DMS 273 (cell line): ENCODE data around the gene RUNX3.
A peak's percentile ranks its signal among the peaks of the same experiment; 100 is the strongest.

Experiments
- DNase-seq: peaks from one replicate; lab custom pipeline; 2025; ENCODE audit not compliant: unreplicated experiment; lab: John Stamatoyannopoulos, UW

The RUNX3 gene

GRCh38 chr1:24948079-24948827, 18.2 kb upstream of the RUNX3 start:
- no peak for DNase-seq

DNA sequence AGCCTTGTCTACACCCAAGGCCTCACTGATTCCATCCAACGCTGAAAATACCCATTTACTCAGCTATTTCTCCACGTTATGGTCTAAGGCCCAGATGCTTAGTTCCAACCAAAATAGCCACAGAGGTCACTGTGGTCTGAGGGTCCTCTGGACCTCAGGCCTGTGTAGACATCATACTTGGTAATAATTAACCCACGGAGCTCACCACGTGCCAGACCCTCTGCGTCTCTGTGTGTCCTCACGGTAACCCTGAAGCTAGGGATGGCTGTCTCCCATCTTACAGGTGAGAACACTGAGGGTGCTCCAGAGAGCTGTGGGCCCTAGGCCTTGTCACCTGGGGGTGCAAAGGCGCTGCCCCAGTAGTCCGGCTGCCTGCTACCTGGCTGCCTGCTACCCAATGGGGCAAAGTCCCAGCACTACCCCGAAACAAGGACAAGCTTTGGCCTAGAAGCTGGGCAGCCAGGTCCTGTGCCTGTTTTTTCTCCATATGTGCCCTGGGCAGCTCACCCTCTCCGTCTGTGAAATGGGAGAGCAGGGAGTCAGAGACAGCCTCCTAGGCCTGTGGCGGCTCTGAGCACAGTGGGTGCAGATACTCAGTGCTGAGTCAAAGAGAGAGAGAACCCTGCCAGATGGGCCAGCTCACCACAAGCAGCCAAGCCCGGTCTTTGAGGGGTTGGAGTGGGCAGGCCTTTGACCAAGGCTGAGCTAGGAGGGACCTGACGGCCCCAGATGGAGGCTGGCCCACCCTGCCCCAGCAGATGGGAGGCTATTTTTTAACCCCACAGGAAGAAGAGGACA, 17.0 kb upstream of the RUNX3 start:
- peak; percentile 17 for DNase-seq

DNA sequence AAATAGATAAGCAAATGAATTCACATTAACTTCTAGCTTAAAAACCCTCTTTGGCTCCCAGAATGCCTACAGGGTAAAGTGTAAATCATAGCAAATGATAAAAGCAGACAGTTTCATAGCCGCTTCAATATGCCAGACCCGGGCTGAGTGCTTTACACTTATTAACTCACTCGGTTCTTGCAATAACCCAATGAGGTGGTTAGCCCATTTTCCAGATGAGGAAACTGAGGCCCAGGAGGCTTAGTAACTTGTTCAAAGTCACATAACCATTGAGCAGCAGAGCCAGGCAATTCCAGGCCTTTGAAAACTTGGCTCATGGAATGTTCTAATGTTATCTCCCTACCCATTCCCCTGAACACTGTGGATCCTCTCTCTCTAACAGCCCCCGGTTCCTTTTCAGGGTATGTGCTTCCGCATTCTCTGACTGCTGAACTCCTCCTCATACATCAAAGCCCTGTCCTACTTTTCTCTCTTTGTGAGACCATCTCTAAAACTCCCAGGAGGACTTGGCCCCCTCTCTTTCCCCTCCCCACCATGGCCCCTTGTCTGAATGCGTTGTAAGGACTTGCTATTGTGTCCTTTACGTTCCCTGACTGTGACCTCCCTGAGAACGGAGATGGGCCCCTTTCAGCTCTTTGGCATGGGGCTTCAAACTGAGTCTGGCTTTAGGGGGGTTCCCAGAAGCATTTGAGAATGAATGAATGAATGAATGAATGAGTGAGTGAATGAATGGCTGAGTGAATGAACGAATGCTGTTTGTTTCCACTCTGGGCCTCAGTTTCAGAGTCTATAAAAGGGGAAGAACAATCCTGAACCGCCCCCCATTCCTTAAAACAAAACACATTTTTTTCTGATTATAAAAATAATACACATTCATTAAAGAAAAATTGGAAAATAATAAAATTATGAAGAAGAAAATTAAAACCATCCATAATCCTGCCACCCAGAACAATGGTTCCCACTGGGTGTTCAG, 15.6 kb upstream of the RUNX3 start:
- no peak for DNase-seq

- no peak for DNase-seq
Measured at GRCh38 chr1:24944318-24944717, 14.2 kb upstream of the RUNX3 start.

DNA sequence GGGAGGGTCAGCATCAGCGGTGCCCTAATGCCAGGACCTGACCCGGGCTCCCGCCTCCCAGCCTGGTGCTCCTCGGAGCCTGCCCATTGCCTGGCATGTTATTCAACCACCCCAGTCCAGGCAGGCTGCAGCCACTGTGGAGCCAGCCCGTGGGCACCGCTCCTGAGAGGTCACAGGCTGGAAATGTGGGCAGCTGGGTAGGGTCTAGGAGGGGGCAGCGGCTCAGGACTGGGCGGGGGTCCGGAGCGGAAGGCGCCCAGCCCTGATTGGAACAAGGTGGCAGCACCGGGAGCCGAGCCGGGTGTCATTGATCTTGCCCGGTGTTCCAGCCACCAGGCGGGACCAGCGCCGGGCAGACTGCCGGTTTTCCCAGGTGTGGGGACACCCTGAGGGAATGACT, 12.7 kb upstream of the RUNX3 start:
- DNase-seq = no peak

GRCh38 chr1:24941564-24941963, 11.5 kb upstream of the RUNX3 start:
- no peak for DNase-seq

DNA sequence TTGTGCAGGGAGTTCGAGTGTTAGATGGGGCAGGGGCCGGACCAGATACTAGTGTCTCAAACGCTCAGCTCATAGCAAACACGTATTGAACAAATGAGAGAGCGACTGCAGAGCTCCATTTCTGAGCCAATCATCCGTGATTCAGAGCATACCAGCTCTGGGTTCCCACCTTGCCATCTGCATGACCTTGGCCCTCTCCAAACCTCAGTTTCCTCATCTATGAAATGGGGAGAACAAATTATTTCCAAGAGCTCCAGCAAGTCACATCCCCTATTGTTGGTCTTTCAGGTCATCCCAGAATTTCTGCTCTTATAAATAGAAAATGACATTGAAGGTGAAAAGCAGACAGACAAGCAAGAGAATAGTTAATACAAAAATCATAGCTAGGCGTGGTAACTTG, 10.2 kb upstream of the RUNX3 start:
- no peak for DNase-seq

DNA sequence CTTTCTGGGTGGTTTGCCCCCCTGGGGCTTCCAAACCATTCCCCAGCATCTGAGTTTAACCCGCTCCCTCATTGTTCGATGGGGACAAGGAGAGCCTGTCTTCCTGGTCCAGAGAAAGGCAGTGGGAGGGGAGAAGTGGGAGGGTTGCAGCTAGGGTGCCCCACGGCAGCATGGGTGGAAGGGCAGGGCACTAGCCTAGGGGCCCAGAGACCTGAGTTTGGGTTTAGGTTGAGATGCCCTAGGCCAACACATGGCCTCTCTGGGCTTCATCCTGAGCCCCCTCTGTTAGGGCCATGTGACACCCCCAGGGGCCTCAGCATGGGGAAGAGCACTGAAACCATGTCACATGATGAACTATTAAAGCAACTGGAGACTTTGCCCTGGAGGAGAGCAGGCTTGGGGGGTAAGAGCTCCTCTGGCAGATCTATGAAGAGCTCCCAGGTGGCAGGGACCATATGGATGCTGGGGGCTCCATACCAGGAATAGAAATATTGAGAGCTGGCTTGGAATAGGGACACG, 9.7 kb upstream of the RUNX3 start:
- no peak for DNase-seq

DNA sequence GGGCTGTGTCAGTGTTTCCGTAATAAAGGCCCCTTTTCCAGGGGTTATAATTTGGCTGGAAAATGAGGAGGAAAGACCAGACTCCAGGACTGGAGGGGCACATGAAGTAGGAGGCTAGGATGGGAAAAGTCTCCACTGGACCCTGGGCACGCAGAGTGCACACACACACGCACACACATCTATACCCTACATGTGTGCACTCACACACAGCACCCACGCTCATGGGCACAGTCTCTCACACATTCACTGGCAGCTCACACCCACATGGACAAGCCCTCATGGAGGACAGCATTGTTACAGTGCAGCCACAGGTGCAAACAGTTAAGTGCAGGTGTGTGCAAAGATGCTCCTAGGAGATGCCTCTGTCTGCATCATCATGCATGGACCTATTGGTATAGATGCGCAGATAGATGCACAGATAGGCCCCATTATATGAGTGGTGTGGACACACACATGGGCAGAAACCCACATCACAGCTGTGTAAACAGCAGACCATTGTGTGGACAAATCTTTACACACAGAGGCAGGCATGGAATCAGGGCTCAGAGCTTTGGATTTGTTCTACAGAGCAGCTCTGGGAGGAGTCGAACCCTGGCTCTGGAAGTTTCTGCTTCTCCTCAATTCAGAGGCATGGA, 9.1 kb upstream of the RUNX3 start:
- DNase-seq = no peak

DNA sequence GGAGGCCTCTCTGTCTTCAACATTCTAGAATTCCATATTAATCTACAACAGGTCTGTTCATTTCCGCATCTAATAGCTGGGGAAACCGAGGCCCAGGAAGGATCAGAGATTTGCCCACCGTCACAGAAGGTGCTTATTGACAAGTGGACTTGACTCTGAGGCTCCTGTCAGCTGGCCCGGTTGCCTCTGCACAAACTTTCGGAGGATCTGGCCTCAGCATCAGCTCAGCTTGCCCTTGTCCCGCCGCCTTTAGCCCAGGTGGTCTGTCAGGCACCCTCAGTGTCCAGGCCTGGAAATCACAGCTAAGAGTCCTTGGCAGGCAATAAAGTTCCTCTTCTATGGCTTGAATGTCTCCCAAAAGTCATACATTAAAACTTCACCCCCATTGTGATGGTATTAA, 8.2 kb upstream of the RUNX3 start:
- DNase-seq = no peak

DNA sequence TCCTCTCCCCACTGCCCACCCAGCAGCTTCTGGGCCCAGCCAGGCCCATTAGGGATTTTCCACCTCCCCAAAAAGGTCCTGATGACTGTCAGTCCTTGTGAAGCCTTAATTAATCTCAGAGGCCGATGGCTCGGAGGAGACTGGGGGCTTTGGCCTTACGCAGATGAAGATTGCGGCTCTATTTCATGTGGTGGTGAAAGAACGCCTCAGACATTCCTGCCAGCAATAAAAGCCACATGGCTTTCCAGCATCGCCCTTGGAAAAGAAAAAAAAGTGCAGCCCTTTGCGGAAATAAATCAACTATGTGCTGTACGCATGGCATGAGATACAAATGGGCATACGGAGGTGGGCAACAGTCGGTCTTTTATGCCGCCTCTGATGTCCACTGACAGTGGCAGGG, 6.6 kb upstream of the RUNX3 start:
- DNase-seq = no peak

DNA sequence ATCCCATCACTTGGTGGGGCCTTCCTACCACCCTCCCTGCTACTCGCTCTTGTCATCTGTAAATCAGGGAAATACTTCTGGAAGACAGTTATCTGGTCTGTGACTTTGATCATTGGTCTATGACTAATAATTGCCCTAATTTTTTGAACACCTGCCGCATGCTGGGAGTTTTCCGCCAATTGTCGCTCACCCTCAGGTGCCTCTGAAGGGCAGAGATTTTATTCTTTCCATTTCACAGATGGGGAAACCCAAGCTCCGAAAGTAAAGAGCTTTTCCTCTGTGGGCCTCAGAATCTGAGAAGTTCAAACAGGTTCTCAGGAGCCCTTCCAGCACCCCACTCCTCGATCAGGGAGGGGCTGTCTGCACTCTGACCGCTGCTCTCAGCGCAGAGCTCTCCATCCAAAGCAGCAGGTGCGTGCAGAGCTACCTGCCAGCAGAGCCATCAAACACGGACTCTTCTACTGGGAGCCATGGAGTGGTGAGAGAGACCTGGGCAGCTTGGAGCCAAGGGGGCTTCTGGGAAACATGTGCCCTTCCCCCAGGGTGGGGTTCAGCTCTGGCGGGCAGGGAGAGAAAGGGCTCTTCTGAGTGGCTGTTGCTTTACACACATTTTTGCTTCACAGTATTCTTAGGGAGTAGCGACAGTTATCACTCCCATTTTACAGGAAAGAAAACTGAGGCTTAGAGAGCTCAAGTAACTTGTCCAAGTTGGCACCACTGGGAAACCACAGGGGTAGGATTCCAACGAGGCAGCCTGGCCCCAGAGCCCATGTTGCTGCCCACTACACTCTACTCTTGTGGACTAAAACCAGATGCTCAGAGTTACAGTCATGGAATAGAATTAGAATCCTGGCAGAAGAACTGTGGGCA, 5.8 kb upstream of the RUNX3 start:
- DNase-seq = no peak

DNA sequence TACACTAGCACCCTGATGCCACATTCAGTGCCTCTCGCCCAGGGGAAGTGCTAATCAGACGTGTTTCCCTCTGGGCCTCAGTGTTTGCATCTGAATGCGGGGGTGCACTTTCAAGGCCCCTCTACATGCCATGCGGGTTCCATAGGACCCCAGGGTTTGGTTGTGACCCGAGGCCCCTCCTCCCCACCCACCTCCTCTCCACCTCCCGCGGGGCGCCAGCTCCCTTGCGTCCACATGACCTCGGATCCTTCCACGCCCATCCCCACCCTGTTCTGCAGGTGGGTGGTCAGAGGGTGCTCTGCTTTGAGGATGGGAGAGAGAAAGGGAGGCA, 5.1 kb upstream of the RUNX3 start:
- no peak for DNase-seq

DNA sequence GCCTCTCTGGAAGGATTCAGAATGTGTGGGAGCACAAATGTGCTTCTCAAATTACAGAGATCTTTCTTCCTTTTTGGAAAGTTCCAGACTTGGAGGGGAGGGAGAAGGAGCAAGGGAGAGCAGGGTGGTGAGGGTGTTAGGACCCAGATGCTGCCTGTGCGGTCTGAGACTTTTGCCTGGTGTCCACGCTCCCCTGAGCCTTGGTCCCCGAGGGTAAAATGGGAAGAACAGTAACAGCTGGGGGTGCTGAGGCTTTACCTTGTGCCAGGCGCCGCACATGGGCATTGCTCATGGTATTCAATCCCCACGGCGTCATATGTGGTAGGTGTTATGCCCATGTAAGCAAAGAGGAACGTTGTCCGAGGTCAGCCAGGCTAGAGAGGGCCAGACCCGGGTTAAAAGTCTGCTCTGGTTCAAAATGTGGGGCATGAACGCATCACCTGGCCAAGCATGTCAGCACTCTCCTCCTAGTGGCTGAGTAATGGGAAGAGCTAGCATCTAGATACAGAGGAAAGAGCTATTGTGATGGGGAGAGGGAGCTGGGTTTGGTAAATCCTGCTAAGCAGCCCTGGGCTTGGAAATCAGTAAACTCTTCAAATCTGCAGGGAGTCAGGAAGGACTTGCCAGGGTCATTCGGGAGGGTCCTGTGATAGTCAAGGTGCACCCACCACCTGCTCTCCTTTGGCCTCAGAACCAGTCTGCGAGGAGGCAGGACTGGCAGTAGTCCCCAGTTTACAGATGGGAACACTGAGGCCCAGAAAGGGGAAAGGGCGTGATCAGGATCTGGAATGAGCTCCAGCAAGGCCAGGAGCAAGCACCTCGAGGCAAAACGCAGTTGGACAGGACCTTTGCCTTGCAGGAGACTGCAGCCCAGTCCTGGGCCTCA, 4.5 kb upstream of the RUNX3 start:
- no peak for DNase-seq

- DNase-seq = no peak
Measured at GRCh38 chr1:24933468-24933867, 3.4 kb upstream of the RUNX3 start.

DNA sequence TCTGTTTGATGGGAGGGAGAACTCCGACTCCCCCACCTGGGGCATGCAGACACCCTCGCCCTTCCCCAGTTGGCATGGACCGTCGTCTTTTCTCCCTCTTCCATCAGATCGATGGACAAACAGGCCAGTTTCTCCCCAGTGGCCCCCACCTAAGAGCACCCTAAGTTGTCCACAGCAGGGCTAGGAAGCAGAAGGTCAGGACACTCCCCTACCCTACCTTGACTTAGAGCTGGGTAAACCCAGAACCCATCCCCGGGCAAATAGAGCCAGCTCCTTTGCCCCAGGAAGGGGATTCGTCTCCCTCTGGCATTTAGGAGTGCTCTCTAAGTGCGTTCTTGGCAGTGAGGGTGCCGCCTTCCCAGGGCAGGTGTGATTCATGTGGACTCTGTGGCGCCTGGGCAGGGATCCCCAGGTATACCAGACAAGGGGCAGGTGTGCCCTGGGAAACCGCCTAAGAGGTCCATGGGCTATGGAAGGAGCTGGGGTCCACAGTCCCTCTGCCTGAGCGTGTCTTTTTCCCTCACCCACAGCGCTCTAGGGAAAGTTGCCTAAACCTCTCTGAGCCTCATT, 2.7 kb upstream of the RUNX3 start:
- DNase-seq = no peak

DNA sequence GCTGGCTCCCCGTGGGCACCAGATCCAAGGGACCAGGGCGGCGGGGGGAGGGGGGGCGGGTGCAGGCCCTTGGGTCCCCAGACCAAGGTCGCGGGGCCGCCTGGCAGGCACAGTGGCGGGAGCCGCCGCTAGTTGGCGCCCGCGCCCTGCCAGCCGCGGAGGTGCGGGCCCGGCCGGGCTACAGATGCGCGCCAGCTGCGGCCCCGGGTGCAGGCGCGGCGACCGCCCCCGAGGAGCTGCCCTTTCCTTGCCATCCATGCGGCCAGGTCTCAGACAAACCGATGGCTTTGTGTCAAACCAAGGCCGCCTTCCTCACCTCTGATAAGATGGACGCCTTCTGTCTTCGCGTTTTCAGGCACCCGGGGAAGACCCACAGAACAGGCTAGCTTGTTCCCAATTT, 2.2 kb upstream of the RUNX3 start:
- DNase-seq = peak; percentile 78

GRCh38 chr1:24931468-24932231, 1.6 kb upstream of the RUNX3 start:
- DNase-seq = peak; percentile 61
